ENCODE results near the gene HARS2.
"Not testable (repeated sequence)": the region's sequence is repeated elsewhere in the genome, so short reads cannot be mapped to it uniquely, and the experiment has no call there.

The HARS2 gene, protein sequence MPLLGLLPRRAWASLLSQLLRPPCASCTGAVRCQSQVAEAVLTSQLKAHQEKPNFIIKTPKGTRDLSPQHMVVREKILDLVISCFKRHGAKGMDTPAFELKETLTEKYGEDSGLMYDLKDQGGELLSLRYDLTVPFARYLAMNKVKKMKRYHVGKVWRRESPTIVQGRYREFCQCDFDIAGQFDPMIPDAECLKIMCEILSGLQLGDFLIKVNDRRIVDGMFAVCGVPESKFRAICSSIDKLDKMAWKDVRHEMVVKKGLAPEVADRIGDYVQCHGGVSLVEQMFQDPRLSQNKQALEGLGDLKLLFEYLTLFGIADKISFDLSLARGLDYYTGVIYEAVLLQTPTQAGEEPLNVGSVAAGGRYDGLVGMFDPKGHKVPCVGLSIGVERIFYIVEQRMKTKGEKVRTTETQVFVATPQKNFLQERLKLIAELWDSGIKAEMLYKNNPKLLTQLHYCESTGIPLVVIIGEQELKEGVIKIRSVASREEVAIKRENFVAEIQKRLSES

GRCh38 chr5:140690941-140691924, at the start of gene HARS2, which contains the start of gene HARS1:
Gene HARS2, plus strand, starts transcription at chr5:140691455. Its CDS starts 194 bp downstream, at chr5:140691649.
Gene HARS1, minus strand, starts transcription at chr5:140691370. Its CDS starts 66 bp downstream, at chr5:140691304.
- peak; percentile 73 for DNase-seq

DNA sequence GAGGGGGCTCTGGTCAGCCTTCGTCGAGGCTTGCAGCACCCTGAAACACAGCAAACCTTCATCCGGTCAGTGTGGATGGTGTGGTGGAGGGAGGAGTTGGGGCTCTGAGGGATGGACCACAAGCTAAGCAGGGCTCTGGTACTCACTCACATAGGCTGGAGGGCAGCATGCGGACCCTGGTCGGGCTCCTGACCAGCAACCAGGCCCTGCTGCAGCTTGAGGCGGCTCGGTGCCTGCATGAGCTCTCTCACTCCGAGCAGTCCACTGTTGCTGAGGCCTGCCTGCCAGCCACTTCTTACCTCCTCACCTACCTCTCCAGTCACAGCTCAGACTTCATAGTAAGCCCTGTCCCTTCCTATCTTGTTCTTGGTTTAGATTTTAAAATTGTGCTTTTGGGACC, 49.5 kb upstream of the HARS2 start:
- DNase-seq: no peak

- DNase-seq: no peak
These were observed 48.5 kb upstream of the HARS2 start for GRCh38 chr5:140642718-140643117.

- no peak for DNase-seq
These were observed 44.2 kb upstream of the HARS2 start for GRCh38 chr5:140647042-140647419.

DNA sequence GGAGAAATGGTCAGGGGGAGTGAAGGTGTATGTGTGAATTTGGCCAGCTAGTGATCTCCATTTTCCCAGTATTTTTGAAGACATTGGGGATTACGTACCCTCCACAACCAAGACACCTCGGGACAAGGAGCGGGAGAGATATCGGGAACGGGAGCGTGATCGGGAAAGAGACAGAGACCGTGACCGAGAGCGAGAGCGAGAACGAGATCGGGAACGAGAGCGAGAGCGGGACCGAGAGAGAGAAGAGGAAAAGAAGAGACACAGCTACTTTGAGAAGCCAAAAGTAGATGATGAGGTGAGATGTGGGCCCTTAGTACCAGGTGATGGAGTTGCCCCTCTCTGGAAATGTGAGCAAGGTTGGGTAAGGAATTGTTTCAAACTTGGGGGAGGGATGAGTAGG, 32.4 kb upstream of the HARS2 start:
- DNase-seq: no peak

DNA sequence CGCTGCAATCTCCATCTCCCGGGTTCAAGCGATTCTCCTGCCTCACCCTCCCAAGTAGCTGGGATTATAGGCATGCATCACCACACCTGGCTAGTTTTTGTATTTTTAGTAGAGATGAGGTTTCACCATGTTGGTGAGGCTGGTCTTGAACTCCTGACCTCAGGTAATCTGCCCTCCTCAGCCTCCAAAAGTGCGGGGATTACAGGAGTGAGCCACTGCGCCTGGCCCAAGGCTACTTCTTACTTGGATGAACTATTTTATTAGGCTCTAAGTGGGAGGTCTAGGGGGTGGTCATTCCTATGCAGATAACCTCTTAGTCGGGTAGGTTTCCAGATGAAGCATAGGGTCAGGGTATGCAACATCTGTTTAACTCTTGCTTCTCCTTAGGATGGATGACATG, 30.9 kb upstream of the HARS2 start:
- not testable (repeated sequence) for DNase-seq

- DNase-seq: no peak
These were observed 27.3 kb upstream of the HARS2 start for GRCh38 chr5:140664030-140664358.

DNA sequence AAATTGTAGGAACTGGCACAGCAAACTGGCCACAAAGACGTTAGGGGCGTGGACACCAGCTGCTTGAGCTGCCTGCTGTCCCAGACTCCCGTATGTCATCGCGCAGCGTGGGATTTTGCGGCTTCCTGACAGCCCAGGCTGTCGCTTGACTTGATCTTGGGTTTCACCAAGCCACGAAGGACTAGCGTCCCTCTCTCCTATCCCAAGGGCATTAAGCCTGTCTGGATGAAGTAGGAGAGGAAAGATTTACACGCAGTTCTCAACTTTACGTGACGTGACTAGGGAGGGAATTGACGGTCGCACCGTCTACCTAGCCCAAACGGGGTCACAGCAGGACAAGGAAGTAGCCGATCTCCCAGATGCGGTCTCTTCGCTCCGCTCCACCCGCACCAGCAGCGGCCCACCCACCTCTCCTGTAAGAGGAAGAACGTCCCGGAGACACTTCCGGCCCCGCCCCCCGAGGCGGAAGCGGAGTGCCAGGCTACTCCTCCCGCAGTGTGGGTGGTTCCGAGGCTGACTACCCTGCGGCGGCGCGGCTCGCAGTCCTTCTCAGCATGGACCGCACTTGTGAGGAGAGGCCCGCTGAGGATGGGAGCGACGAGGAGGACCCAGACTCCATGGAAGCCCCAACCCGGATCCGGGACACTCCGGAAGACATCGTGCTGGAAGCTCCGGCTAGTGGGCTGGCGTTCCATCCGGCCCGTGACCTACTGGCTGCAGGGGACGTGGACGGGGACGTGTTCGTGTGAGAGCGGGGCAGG, 26.7 kb upstream of the HARS2 start, which contains the start of gene WDR55:
Gene WDR55, plus strand, starts transcription at position 546 of the 761 bp plus-strand sequence. Its CDS starts 9 bp downstream, at position 555.
- DNase-seq: peak; percentile 95

- not testable (repeated sequence) for DNase-seq
These were observed 20.2 kb upstream of the HARS2 start for GRCh38 chr5:140671035-140671434.

- no peak for DNase-seq
These were observed 19.7 kb upstream of the HARS2 start for GRCh38 chr5:140671472-140672125.

GRCh38 chr5:140672455-140673186, 18.6 kb upstream of the HARS2 start:
- no peak for DNase-seq

DNA sequence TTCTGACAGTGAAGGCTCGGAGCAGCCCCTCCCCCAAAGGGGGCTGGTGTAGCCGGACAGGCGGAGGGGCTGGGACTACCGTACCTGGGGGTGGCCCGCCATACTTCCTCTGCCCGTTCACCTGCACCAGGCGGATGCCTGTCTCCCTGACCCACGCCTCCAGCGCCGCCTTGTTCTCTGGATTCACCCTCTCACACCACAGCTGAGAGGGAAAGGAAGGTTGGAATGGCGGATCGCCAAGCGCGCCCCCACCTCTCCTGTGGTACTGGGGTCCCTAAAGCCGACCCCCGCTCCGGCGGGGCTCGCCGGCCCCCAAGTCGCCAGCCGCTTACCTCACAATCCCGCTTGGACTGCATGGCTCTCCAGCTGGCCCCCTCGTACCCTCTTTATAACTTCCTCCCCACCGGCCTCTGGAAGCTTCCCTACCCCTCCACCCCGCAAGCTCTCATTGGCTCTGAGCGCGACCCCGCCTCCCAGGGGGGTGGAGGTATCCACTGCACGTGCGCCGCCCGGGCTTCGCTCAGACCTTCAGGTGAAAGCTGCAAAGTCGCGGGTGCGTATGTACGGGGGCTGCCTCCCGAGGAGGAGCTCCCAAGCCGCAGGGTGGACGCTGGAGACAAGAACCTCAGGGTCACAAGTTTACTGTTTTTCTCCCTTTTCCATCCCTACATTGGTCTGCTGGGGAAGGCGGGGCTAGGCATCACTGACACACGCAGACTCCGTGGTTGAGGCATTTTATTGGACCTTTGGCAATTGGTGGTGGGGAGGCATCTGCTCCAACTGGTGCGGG, 17.9 kb upstream of the HARS2 start, which contains the start of gene DND1:
Gene DND1, minus strand, starts transcription at position 390 of the 790 bp plus-strand sequence. Its CDS starts 34 bp downstream, at position 356.
- DNase-seq: no peak

- no peak for DNase-seq
These were observed 17.0 kb upstream of the HARS2 start for GRCh38 chr5:140674211-140674610.

GRCh38 chr5:140674629-140675028, 16.6 kb upstream of the HARS2 start:
- DNase-seq: no peak

- DNase-seq: no peak
These were observed 13.3 kb upstream of the HARS2 start for GRCh38 chr5:140677947-140678346.

DNA sequence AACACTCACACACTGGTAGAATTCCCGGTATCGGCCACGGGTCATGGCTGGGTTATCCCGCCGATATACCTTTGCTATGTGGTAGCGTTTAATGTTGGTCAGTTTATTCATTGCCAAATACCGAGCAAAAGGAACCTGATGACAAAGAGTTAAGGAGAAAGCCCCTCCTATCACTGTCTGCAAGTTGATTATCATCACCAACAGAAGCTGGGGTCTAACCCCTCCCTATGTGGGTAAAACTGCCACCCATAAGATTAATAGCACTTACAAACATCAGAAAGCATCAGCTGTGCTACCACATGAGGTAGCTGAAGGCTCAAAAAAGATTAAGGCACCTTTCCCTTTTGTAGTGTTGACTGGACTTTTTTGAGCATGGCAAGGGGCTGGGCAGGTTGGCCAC, 12.3 kb upstream of the HARS2 start:
- DNase-seq: no peak

DNA sequence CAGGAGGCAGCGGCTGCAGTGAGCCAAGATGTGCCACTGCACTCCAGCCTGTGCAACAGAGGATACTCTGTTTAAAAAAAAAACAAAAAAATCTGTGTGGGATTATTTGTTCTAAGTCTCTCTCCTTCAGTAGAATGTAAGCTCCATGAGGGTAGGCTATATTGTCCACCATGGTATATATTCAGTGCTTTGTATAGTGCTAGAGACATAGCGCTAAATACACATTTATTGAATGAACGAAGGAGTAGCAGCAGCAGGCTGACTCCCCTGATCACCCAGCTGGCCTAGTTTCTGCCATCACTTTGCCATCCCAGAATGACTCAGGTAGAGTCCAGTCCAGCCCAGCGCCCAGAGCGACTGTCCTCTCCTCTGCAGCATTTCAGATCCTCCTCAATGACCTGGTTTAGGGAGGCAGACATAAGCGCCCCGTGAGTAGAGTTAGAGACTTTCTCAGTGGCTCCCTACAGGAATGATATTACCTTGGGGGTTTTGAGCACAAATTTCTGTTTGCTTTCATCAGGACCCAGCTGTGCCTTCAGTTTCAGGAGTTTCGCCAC, 801 bp upstream of the HARS2 start:
- DNase-seq: no peak

DNA sequence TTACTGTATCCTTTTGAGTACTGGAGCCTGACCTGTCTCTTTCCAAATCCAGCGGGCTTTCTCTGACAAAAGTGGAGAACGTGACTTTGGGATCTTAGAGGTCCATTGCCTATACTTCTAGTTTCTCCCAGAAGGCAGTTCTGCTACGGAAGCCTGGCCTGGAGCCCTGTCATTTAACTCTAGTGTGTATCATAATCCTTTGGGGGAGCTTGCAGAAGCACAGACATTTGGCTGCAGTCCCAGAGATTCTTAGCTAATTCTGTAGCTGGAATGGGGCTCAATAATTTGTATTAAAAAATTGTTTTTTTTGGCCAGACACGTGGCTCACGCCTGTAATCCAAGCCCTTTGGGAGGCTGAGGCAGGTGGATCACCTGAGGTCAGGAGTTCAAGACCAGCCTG, 3.0 kb downstream of the HARS2 start:
- DNase-seq: no peak

DNA sequence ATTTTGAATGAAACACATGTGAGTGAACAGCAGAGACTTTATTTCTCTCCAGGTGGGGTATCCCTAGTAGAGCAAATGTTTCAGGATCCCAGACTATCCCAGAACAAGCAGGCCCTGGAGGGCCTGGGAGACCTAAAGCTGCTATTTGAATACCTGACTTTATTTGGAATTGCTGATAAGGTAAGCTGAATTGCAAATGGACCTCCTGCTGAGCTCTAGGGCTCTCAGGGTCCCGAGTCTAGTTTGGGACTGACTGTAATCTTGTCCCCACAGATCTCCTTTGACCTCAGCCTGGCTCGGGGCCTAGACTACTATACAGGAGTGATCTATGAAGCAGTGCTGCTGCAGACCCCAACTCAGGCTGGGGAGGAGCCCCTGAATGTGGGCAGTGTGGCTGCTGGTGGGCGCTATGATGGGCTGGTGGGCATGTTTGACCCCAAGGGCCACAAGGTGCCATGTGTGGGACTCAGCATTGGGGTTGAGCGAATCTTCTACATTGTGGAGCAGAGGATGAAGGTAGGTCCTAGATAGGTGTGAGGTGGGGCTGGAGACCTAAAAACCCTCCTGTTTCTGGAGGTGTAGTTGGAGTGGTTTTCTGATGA, 5.7 kb downstream of the HARS2 start:
- no peak for DNase-seq
